ENCODE results near the gene FEZ2. TPM values are rescaled to one million over a fixed set of nuclear protein-coding genes. Genes with fewer than 3 reads are reported as not detected.

Gene FEZ2
- total and polyA plus RNA-seq, 10 of the 15 experiments (the other 5 are each of a cell fraction or from before 2014, with no cell fraction given), result 3.0 to 15.4 (median 6.6) TPM

- no peak for TF ChIP-seq ZNF384 (IDR thresholded peaks at IDR 0.05; ENCODE audit: borderline replicate concordance, low read depth, low read length)
- no peak for TF ChIP-seq POLR2AphosphoS5 (IDR thresholded peaks at IDR 0.05; ENCODE audit: low read length)
- TF ChIP-seq ZBTB4 (CRISPR knock-in tag; IDR thresholded peaks at IDR 0.05), result no peak
- TF ChIP-seq KAT2A (conservative IDR thresholded peaks at IDR 0.05; ENCODE audit: control insufficient read depth, low read depth, low read length), result no peak
- TF ChIP-seq NFIC (IDR thresholded peaks at IDR 0.05; ENCODE audit: low read depth, low read length), result no peak
Measured at GRCh38 chr2:36589230-36589630, 8.7 kb downstream of the FEZ2 start (continued).

- ChIA-PET SMC1A (ENCODE audit: uncharacterized antibody, unreplicated experiment) (no interaction called here), RAD21 (ENCODE audit: unreplicated experiment) (no interaction called here), CTCF (no interaction called here), POLR2A (no interaction called here)
- Histone ChIP-seq H3K27me3 (replicated peaks in 1 of 2; ENCODE audit: control insufficient read depth in 2 of 2, insufficient read depth in 2 of 2, low read length in 1 of 2) (no peaks in the 10 kb centered on the region), H3K36me3 (ENCODE audit: control insufficient read depth in 2 of 2, insufficient read depth in 2 of 2, low read length in 1 of 2) (peaks cover 2 to 9% of the 10 kb centered on the region in 2 experiments; a peak in 3 of 4 replicates), H3K9me3 (replicated peaks; ENCODE audit: control insufficient read depth, insufficient read depth, low read length) (no peaks in the 10 kb centered on the region), H2AFZ (ENCODE audit: control insufficient read depth, low read depth, low read length) (no peak overlapping the region), H3K9ac (ENCODE audit: control insufficient read depth, insufficient read depth, low read length) (no peak overlapping the region), H3K4me3 (no peak overlapping the region), H3K4me1 (ENCODE audit: control insufficient read depth, insufficient read depth, low read length) (no peaks in the 10 kb centered on the region), H3K79me2 (ENCODE audit: control insufficient read depth, insufficient read depth, low read length) (no peaks in the 10 kb centered on the region; the same call in 1 of the 2 replicates), H3K27ac (ENCODE audit: control insufficient read depth, insufficient read depth) (no peak overlapping the region), H4K20me1 (ENCODE audit: control insufficient read depth, insufficient read depth) (no peaks in the 10 kb centered on the region), H3K4me2 (ENCODE audit: control insufficient read depth, insufficient read depth) (no peak overlapping the region)
- no peak for ATAC-seq
- in situ Hi-C loops (cut with MboI), result no loop called here
- DNase-seq (ENCODE audit: low read depth, low spot score), result no peak
- BruUV-seq (replicated peaks), result no TSS peak
- no peak for FAIRE-seq
- intact Hi-C loops (cut with micrococcal nuclease; ENCODE audit: unreplicated experiment), result no loop called here
- 83% methylated on average over 3 of the region's 3 CpGs for WGBS (ENCODE audit: insufficient coverage, insufficient replicate concordance, low lambda C conversion rate, missing lambda C conversion rate)
- TF ChIP-seq USF1 (IDR thresholded peaks at IDR 0.05; ENCODE audit: borderline replicate concordance, extremely low read length, insufficient read depth, low read depth, low read length), result no peak
- no peak for TF ChIP-seq IRF5 (IDR thresholded peaks at IDR 0.05; ENCODE audit: borderline replicate concordance)
- TF ChIP-seq LARP7 (IDR thresholded peaks at IDR 0.05), result no peak
- TF ChIP-seq TCF12 (IDR thresholded peaks at IDR 0.05; ENCODE audit: low read depth, low read length), result no peak
- no peak for TF ChIP-seq EP300 (IDR thresholded peaks at IDR 0.05; ENCODE audit: borderline replicate concordance in 1 of 2, control insufficient read depth in 1 of 2, low read depth in 2 of 2, low read length in 2 of 2)
- TF ChIP-seq STAT3 (IDR thresholded peaks at IDR 0.05; ENCODE audit: low read depth, low read length), result no peak
- TF ChIP-seq BCLAF1 (IDR thresholded peaks at IDR 0.05), result no peak
- TF ChIP-seq SUZ12 (IDR thresholded peaks at IDR 0.05; ENCODE audit: unreplicated experiment), result no peak
Measured at GRCh38 chr2:36587556-36587955, 10.4 kb downstream of the FEZ2 start.

Data from GM12878 (cell line).